HAP-1 (cell line): ENCODE results near the gene PRF1.

Experiments
- DNase-seq, 2 experiments: peaks; one replicate each; pipeline ENCODE4 v3.0.0-alpha.2; 2016 to 2020; ENCODE audit warnings: low spot score in 2 of 2
- H3K27me3 ChIP-seq: fragments of 250-450 bp; sonication (Bioruptor Pico); 2 replicates; pipeline ENCODE4 v1.5.1; 2020; ENCODE audit warnings: low read depth, mild to moderate bottlenecking, moderate library complexity
- H3K36me3 ChIP-seq: fragments of 250-450 bp; sonication (Bioruptor Pico); replicated peaks from 2 replicates; pipeline ENCODE4 v1.5.1; 2020; ENCODE audit warnings: mild to moderate bottlenecking
- H3K4me1 ChIP-seq: fragments of 250-450 bp; sonication (Bioruptor Pico); 2 replicates; pipeline ENCODE4 v1.5.1; 2020; ENCODE audit warnings: mild to moderate bottlenecking
- H3K4me3 ChIP-seq: fragments of 250-450 bp; sonication (Bioruptor Pico); 2 replicates; pipeline ENCODE4 v1.5.1; 2020; ENCODE audit warnings: mild to moderate bottlenecking, moderate library complexity
- H3K9me3 ChIP-seq: fragments of 250-450 bp; sonication (Bioruptor Pico); 2 replicates; pipeline ENCODE4 v1.5.1; 2020; ENCODE audit warnings: mild to moderate bottlenecking, moderate library complexity
- in situ Hi-C: fragments of 300-500 bp; cut with MboI; formaldehyde crosslinking; loops from 3 replicates; pipeline ENCODE4 v1.14.3; 2020; ENCODE audit warnings: low sequenced_read_pairs, inconsistent platforms, mixed read lengths

Gene PRF1

GRCh38 chr10:70613941-70614340, 11.4 kb upstream of the PRF1 start:
- no peak for DNase-seq
- H3K9me3 ChIP-seq, result no peaks in the 10 kb centered on the region
- no peaks in the 10 kb centered on the region for H3K36me3 ChIP-seq
- in situ Hi-C loops, result no loop called here
- H3K4me3 ChIP-seq, result no peak overlapping the region
- peaks cover 5% of the 10 kb centered on the region; the same call in 1 of the 2 replicates for H3K4me1 ChIP-seq
- H3K27me3 ChIP-seq, result no peaks in the 10 kb centered on the region

GRCh38 chr10:70607936-70608335, 5.4 kb upstream of the PRF1 start:
- H3K4me3 ChIP-seq, result no peak overlapping the region
- H3K36me3 ChIP-seq, result no peaks in the 10 kb centered on the region
- H3K9me3 ChIP-seq, result no peaks in the 10 kb centered on the region
- in situ Hi-C loops, result no loop called here
- no peak for DNase-seq
- no peaks in the 10 kb centered on the region for H3K27me3 ChIP-seq
- H3K4me1 ChIP-seq, result 0 out of 2 replicates have a peak, but pooled peaks cover 3% of the 10 kb centered on the region

- Histone ChIP-seq H3K27me3 (no peaks in the 10 kb centered on the region), H3K36me3 (no peaks in the 10 kb centered on the region), H3K9me3 (no peaks in the 10 kb centered on the region), H3K4me3 (no peak overlapping the region), H3K4me1 (no peaks in the 10 kb centered on the region)
- in situ Hi-C loops, result no loop called here
- DNase-seq, result no peak
Measured at GRCh38 chr10:70605161-70605560, 2.6 kb upstream of the PRF1 start.

GRCh38 chr10:70604106-70604505, 1.6 kb upstream of the PRF1 start:
- no peaks in the 10 kb centered on the region for H3K4me1 ChIP-seq
- no peaks in the 10 kb centered on the region for H3K9me3 ChIP-seq
- H3K36me3 ChIP-seq, result no peaks in the 10 kb centered on the region
- in situ Hi-C loops, result no loop called here
- DNase-seq, result no peak
- H3K4me3 ChIP-seq, result no peak overlapping the region
- no peaks in the 10 kb centered on the region for H3K27me3 ChIP-seq

- Histone ChIP-seq H3K9me3 (no peaks in the 10 kb centered on the region), H3K4me3 (no peak overlapping the region), H3K27me3 (no peaks in the 10 kb centered on the region), H3K4me1 (no peaks in the 10 kb centered on the region), H3K36me3 (no peaks in the 10 kb centered on the region)
- in situ Hi-C loops, result no loop called here
- DNase-seq, result no peak
Measured at GRCh38 chr10:70603449-70603801, 884 bp upstream of the PRF1 start.

- Histone ChIP-seq H3K4me1 (no peaks in the 10 kb centered on the region), H3K9me3 (no peaks in the 10 kb centered on the region), H3K36me3 (no peaks in the 10 kb centered on the region), H3K4me3 (no peak overlapping the region), H3K27me3 (no peaks in the 10 kb centered on the region)
- in situ Hi-C loops, result no loop called here
- DNase-seq, result no peak
Measured at GRCh38 chr10:70601746-70602145, 795 bp downstream of the PRF1 start.

- Histone ChIP-seq H3K4me3 (no peak overlapping the region), H3K9me3 (no peaks in the 10 kb centered on the region), H3K4me1 (no peaks in the 10 kb centered on the region), H3K36me3 (no peaks in the 10 kb centered on the region), H3K27me3 (no peaks in the 10 kb centered on the region)
- in situ Hi-C loops, result no loop called here
- DNase-seq, result no peak
Measured at GRCh38 chr10:70600512-70601395, 1.8 kb downstream of the PRF1 start.

GRCh38 chr10:70599791-70600190, 2.8 kb downstream of the PRF1 start:
- no peaks in the 10 kb centered on the region for H3K27me3 ChIP-seq
- in situ Hi-C loops, result no loop called here
- H3K4me1 ChIP-seq, result no peaks in the 10 kb centered on the region
- H3K9me3 ChIP-seq, result no peaks in the 10 kb centered on the region
- no peak for DNase-seq
- no peaks in the 10 kb centered on the region for H3K36me3 ChIP-seq
- no peak overlapping the region for H3K4me3 ChIP-seq

- in situ Hi-C loops, result no loop called here
- Histone ChIP-seq H3K9me3 (no peaks in the 10 kb centered on the region), H3K4me1 (no peaks in the 10 kb centered on the region), H3K27me3 (no peaks in the 10 kb centered on the region), H3K36me3 (no peaks in the 10 kb centered on the region), H3K4me3 (no peak overlapping the region)
- no peak for DNase-seq
Measured at GRCh38 chr10:70599319-70599718, 3.2 kb downstream of the PRF1 start.

GRCh38 chr10:70598857-70599295, 3.7 kb downstream of the PRF1 start:
- H3K27me3 ChIP-seq, result no peaks in the 10 kb centered on the region
- no peak for DNase-seq
- no peaks in the 10 kb centered on the region for H3K4me1 ChIP-seq
- no peaks in the 10 kb centered on the region for H3K36me3 ChIP-seq
- H3K9me3 ChIP-seq, result no peaks in the 10 kb centered on the region
- in situ Hi-C loops, result no loop called here
- H3K4me3 ChIP-seq, result no peak overlapping the region

- in situ Hi-C loops, result no loop called here
- Histone ChIP-seq H3K4me3 (no peak overlapping the region), H3K27me3 (no peaks in the 10 kb centered on the region), H3K4me1 (no peaks in the 10 kb centered on the region), H3K36me3 (no peaks in the 10 kb centered on the region), H3K9me3 (no peaks in the 10 kb centered on the region)
- DNase-seq, result no peak
Measured at GRCh38 chr10:70597856-70598815, 4.4 kb downstream of the PRF1 start.

GRCh38 chr10:70596860-70597809, 5.4 kb downstream of the PRF1 start:
- Histone ChIP-seq H3K9me3 (no peaks in the 10 kb centered on the region), H3K4me1 (no peaks in the 10 kb centered on the region), H3K27me3 (no peaks in the 10 kb centered on the region), H3K4me3 (no peak overlapping the region), H3K36me3 (no peaks in the 10 kb centered on the region)
- no peak for DNase-seq
- in situ Hi-C loops, result no loop called here

- Histone ChIP-seq H3K27me3 (no peaks in the 10 kb centered on the region), H3K36me3 (no peaks in the 10 kb centered on the region), H3K9me3 (no peaks in the 10 kb centered on the region), H3K4me3 (no peak overlapping the region), H3K4me1 (no peaks in the 10 kb centered on the region)
- DNase-seq, result no peak
- in situ Hi-C loops, result no loop called here
Measured at GRCh38 chr10:70596110-70596798, 6.3 kb downstream of the PRF1 start.
